GM18907 (cell line): Measurements from ENCODE around the gene SLC8A2.
"Not testable (repeated sequence)": the region's sequence is repeated elsewhere in the genome, so short reads cannot be mapped to it uniquely, and the experiment has no call there.

Experiments
- ATAC-seq: cut with Tn5 transposase; IDR thresholded peaks from one replicate; pipeline ENCODE4 v1.9.1; 2021; ENCODE audit warnings: mild to moderate bottlenecking, moderate library complexity; ENCODE audit not compliant: unreplicated experiment

SLC8A2 gene

GRCh38 chr19:47489072-47489914, 17.6 kb upstream of the SLC8A2 start:
- no peak for ATAC-seq

GRCh38 chr19:47487551-47488515, 16.1 kb upstream of the SLC8A2 start:
- no peak for ATAC-seq

GRCh38 chr19:47486900-47487299, 15.2 kb upstream of the SLC8A2 start:
- ATAC-seq: no peak

GRCh38 chr19:47486220-47486619, 14.5 kb upstream of the SLC8A2 start:
- ATAC-seq: not testable (repeated sequence)

GRCh38 chr19:47485210-47485609, 13.5 kb upstream of the SLC8A2 start:
- no peak for ATAC-seq

GRCh38 chr19:47483800-47484690, 12.4 kb upstream of the SLC8A2 start, which contains the start of gene KPTN:
KPTN (minus strand) TSS chr19:47484219; CDS start chr19:47484160, 59 bp downstream.
- peak; percentile 65 for ATAC-seq

- no peak for ATAC-seq
Measured at GRCh38 chr19:47483200-47483599, 11.5 kb upstream of the SLC8A2 start.

- ATAC-seq: no peak
Measured at GRCh38 chr19:47481460-47482052, 9.9 kb upstream of the SLC8A2 start.

- no peak for ATAC-seq
Measured at GRCh38 chr19:47480658-47481057, 9.0 kb upstream of the SLC8A2 start.

GRCh38 chr19:47479701-47480503, 8.2 kb upstream of the SLC8A2 start:
- ATAC-seq: no peak

- no peak for ATAC-seq
Measured at GRCh38 chr19:47476438-47476972, 4.8 kb upstream of the SLC8A2 start.

GRCh38 chr19:47475465-47475864, 3.8 kb upstream of the SLC8A2 start:
- ATAC-seq: no peak

GRCh38 chr19:47473336-47473735, 1.6 kb upstream of the SLC8A2 start:
- no peak for ATAC-seq

- ATAC-seq: no peak
Measured at GRCh38 chr19:47471381-47471732, 336 bp downstream of the SLC8A2 start.

- ATAC-seq: no peak
Measured at GRCh38 chr19:47470447-47471195, 1.1 kb downstream of the SLC8A2 start.

- ATAC-seq: no peak
Measured at GRCh38 chr19:47469719-47470118, 2.0 kb downstream of the SLC8A2 start.

- ATAC-seq: no peak
Measured at GRCh38 chr19:47469363-47469700, 2.4 kb downstream of the SLC8A2 start.

GRCh38 chr19:47467914-47468313, 3.8 kb downstream of the SLC8A2 start:
- ATAC-seq: no peak

GRCh38 chr19:47465957-47466356, 5.7 kb downstream of the SLC8A2 start:
- no peak for ATAC-seq
